Loucy (cell line): ENCODE results near the gene C17orf113.

ENCODE experiments used
- H2AFZ ChIP-seq: fragments of 200-600 bp; sonication (generic); 2 replicates; pipeline ENCODE4 v1.6.0; 2016; ENCODE audit warnings: antibody characterized with exemption, mild to moderate bottlenecking, low read length, moderate library complexity
- H3F3A ChIP-seq: fragments of 200-600 bp; 2 replicates; pipeline ENCODE4 v1.6.0; 2016; ENCODE audit warnings: antibody characterized with exemption, low read depth, mild to moderate bottlenecking
- H3K27me3 ChIP-seq: fragments of 200-600 bp; sonication (generic); 2 replicates; pipeline ENCODE4 v1.6.1; 2014; ENCODE audit warnings: low read length, mild to moderate bottlenecking; ENCODE audit not compliant: insufficient read depth, poor library complexity, severe bottlenecking
- H3K36me3 ChIP-seq: fragments of 200-600 bp; sonication (generic); 2 replicates; pipeline ENCODE4 v1.6.1; 2016; ENCODE audit warnings: low read length; ENCODE audit not compliant: insufficient read depth
- H3K4me1 ChIP-seq: fragments of 200-600 bp; sonication (generic); 2 replicates; pipeline ENCODE4 v1.5.1; 2014; ENCODE audit warnings: low read length, mild to moderate bottlenecking; ENCODE audit not compliant: insufficient read depth, poor library complexity, severe bottlenecking
- H3K4me2 ChIP-seq: fragments of 200-600 bp; sonication (generic); 2 replicates; pipeline ENCODE4 v1.6.0; 2014; ENCODE audit warnings: antibody characterized with exemption, low read length, low read depth, mild to moderate bottlenecking; ENCODE audit not compliant: poor library complexity, severe bottlenecking
- H3K4me3 ChIP-seq: fragments of 200-600 bp; sonication (generic); 2 replicates; pipeline ENCODE4 v1.5.1; 2014; ENCODE audit warnings: low read length, mild to moderate bottlenecking, mixed read lengths; ENCODE audit not compliant: poor library complexity, severe bottlenecking
- H3K79me2 ChIP-seq: fragments of 200-600 bp; sonication (generic); 2 replicates; pipeline ENCODE4 v1.6.1; 2014; ENCODE audit warnings: low read length; ENCODE audit not compliant: insufficient read depth
- H3K9ac ChIP-seq: fragments of 200-600 bp; sonication (generic); 2 replicates; pipeline ENCODE4 v1.6.0; 2014; ENCODE audit warnings: mild to moderate bottlenecking, low read depth, low read length, moderate library complexity; ENCODE audit not compliant: poor library complexity, severe bottlenecking
- H3K9me2 ChIP-seq: fragments of 200-600 bp; sonication (generic); replicated peaks from 2 replicates; pipeline ENCODE4 v1.6.1; 2016; ENCODE audit warnings: low read depth, low read length, mixed read lengths
- H3K9me3 ChIP-seq: fragments of 200-600 bp; sonication (generic); 2 replicates; pipeline ENCODE4 v1.6.1; 2014; ENCODE audit warnings: mild to moderate bottlenecking, antibody characterized with exemption, low read length, low read depth; ENCODE audit not compliant: insufficient read depth
- H4K20me1 ChIP-seq: fragments of 200-600 bp; sonication (generic); 2 replicates; pipeline ENCODE4 v1.6.0; 2014; ENCODE audit warnings: antibody characterized with exemption, low read length, mild to moderate bottlenecking; ENCODE audit not compliant: insufficient read depth, poor library complexity, severe bottlenecking
- EZH2phosphoT487 ChIP-seq: fragments of 200-600 bp; IDR thresholded peaks from 2 replicates; pipeline ENCODE4 v1.6.1; 2018; ENCODE audit warnings: antibody characterized with exemption, mild to moderate bottlenecking, moderate library complexity, borderline replicate concordance
- TF ChIP-seq, protein P1 (sequence below): fragments of 200-600 bp; sonication (generic); conservative IDR thresholded peaks from 2 replicates; pipeline ENCODE4 v1.5.1; 2014; ENCODE audit warnings: mild to moderate bottlenecking, antibody characterized with exemption, low read length

Gene C17orf113

DNA sequence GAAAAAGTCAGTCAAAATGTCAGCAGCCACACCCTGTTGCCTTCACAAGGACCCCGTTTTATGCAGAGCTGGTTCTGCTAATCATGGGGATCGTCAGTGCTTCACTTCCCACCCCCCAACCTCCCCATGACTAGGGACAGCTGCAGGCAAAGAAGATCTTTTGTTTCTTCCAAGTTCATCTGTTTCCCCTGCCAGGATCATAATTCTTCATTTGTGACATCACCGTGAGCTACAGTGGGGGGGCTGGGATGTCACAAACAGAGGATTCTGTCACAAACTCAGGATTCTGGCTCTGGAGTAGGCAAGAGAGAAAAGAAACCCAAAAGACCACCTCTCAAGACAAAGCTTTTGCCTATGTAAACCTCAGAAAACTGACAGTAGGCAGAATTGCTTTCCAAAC lies 57.8 kb downstream of the C17orf113 start:
- H3K4me2 ChIP-seq: no peak overlapping the region
- no peaks in the 10 kb centered on the region for H3K4me1 ChIP-seq
- H3K36me3 ChIP-seq: peaks cover 94% of the 10 kb centered on the region; the same call in 1 of the 2 replicates

DNA sequence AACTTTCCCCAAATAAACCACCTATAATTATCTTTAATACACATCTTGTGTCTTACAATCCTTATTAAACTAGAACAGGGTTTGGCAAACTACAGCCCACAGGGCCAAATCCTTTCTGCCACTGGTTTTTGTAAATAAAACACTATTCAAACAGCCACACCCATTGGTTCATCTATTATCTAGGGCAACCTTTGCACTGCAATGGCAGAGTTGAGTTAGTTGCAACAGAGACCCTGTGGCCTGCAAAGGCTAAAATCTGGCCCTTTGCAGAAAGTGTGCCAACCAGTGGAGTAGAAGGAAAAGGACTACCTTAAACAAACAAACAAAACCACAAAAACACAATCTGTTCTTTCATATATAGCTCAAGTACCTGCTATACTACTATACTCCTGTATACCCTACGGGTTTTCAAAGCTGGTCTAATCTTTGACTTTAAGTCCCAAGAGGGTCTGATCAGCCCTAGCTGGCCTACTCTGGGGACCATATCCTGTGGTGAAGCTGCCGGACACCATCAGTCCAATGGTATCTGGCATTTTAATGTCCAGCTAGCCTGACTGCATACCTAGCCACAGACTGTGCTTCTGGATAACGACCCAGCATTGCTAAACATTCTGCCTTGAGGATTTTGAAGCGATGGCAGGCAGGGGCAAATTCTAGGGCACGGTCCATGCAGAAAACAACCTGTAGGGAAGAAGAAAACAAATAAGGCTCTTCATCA lies 60.5 kb downstream of the C17orf113 start:
- TF ChIP-seq EZH2phosphoT487: no peak
- TF ChIP-seq, protein P1, sequence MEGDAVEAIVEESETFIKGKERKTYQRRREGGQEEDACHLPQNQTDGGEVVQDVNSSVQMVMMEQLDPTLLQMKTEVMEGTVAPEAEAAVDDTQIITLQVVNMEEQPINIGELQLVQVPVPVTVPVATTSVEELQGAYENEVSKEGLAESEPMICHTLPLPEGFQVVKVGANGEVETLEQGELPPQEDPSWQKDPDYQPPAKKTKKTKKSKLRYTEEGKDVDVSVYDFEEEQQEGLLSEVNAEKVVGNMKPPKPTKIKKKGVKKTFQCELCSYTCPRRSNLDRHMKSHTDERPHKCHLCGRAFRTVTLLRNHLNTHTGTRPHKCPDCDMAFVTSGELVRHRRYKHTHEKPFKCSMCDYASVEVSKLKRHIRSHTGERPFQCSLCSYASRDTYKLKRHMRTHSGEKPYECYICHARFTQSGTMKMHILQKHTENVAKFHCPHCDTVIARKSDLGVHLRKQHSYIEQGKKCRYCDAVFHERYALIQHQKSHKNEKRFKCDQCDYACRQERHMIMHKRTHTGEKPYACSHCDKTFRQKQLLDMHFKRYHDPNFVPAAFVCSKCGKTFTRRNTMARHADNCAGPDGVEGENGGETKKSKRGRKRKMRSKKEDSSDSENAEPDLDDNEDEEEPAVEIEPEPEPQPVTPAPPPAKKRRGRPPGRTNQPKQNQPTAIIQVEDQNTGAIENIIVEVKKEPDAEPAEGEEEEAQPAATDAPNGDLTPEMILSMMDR: no peak
- peaks cover 92% of the 10 kb centered on the region; the same call in 1 of the 2 replicates for H3K36me3 ChIP-seq
- no peaks in the 10 kb centered on the region for H4K20me1 ChIP-seq
- H3F3A ChIP-seq: 0 out of 2 replicates have a peak, but pooled peaks cover 4% of the 10 kb centered on the region
- no peaks in the 10 kb centered on the region for H3K27me3 ChIP-seq
- H3K9ac ChIP-seq: no peak overlapping the region
- no peaks in the 10 kb centered on the region for H3K4me1 ChIP-seq
- H2AFZ ChIP-seq: no peak overlapping the region
- no peak overlapping the region for H3K4me2 ChIP-seq
- no peaks in the 10 kb centered on the region for H3K9me3 ChIP-seq
- no peaks in the 10 kb centered on the region for H3K9me2 ChIP-seq
- H3K79me2 ChIP-seq: no peaks in the 10 kb centered on the region
- H3K4me3 ChIP-seq: no peak overlapping the region

More for the DNA sequence above, 57.8 kb downstream of the C17orf113 start:
- H3F3A ChIP-seq: 0 out of 2 replicates have a peak, but pooled peaks cover 4% of the 10 kb centered on the region
- H3K27me3 ChIP-seq: no peaks in the 10 kb centered on the region
- TF ChIP-seq EZH2phosphoT487: no peak
- TF ChIP-seq, protein P1: no peak
- H3K9ac ChIP-seq: no peak overlapping the region
- H4K20me1 ChIP-seq: no peaks in the 10 kb centered on the region
- no peaks in the 10 kb centered on the region for H3K9me2 ChIP-seq
- no peak overlapping the region for H2AFZ ChIP-seq
- H3K4me3 ChIP-seq: no peak overlapping the region
- no peaks in the 10 kb centered on the region for H3K9me3 ChIP-seq
- H3K79me2 ChIP-seq: no peaks in the 10 kb centered on the region

DNA sequence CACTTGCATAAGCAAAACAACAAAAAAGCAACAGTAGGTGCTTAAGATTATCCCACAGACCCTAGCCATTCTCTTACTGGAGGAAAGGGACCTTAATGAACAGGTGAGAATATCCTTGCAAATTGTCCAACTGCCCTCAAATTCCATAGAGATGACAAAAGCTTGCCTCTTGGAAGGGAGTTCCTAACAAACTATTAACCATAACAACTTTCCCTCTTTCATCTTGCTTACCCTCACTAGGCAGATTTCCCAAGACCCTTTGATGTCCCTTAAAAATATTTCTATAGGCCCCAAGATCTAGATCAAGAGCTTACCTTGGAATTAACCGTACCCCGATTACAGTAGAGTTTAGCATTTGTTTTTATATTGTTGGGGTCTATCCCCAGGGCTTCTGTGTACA lies 62.0 kb downstream of the C17orf113 start:
- no peak overlapping the region for H3K4me3 ChIP-seq
- H3F3A ChIP-seq: no peaks in the 10 kb centered on the region
- H3K36me3 ChIP-seq: peaks cover 94% of the 10 kb centered on the region; the same call in 1 of the 2 replicates
- no peaks in the 10 kb centered on the region for H4K20me1 ChIP-seq
- no peak overlapping the region for H2AFZ ChIP-seq
- H3K79me2 ChIP-seq: no peaks in the 10 kb centered on the region
- no peaks in the 10 kb centered on the region for H3K4me1 ChIP-seq
- no peak overlapping the region for H3K9ac ChIP-seq
- H3K27me3 ChIP-seq: no peaks in the 10 kb centered on the region
- no peak overlapping the region for H3K4me2 ChIP-seq
- H3K9me3 ChIP-seq: no peaks in the 10 kb centered on the region
- TF ChIP-seq, protein P1: no peak
- TF ChIP-seq EZH2phosphoT487: no peak
- H3K9me2 ChIP-seq: no peaks in the 10 kb centered on the region
